ENCODE results near the gene GPI. TPM values are rescaled to one million over a fixed set of nuclear protein-coding genes. Genes with fewer than 3 reads are reported as not detected.

GPI gene
- total and polyA plus RNA-seq, 9 of the 15 experiments (the other 6 are each of a cell fraction or from before 2014, with no cell fraction given) = 88.3 to 358 (median 122) TPM

GRCh38 chr19:34335914-34336313, 29.1 kb upstream of the GPI start:
- H3K27ac ChIP-seq (ENCODE audit: extremely low read depth, low read depth, low read length) = no peak overlapping the region
- 66% methylated on average over 3 of the region's 3 CpGs for WGBS (ENCODE audit: insufficient coverage, low coverage, missing lambda C conversion rate)
- H3K79me2 ChIP-seq (ENCODE audit: control insufficient read depth, insufficient read depth, low read length) = no peaks in the 10 kb centered on the region
- no peak for FAIRE-seq
- no peaks in the 10 kb centered on the region for H3K27me3 ChIP-seq (ENCODE audit: control insufficient read depth in 2 of 2, insufficient read depth in 2 of 2, low read length in 2 of 2)
- H3K4me1 ChIP-seq (replicated peaks in 1 of 2; ENCODE audit: control insufficient read depth in 2 of 2, insufficient read depth in 2 of 2, low read length in 2 of 2) = no peaks in the 10 kb centered on the region
- H2AFZ ChIP-seq (ENCODE audit: low read depth, low read length) = no peak overlapping the region
- POLR2A ChIA-PET = no interaction called here
- H3K9ac ChIP-seq (ENCODE audit: insufficient read depth in 1 of 2, low read depth in 2 of 2, low read length in 2 of 2) = no peak overlapping the region
- TF ChIP-seq ZNF589 (CRISPR knock-in tag; IDR thresholded peaks at IDR 0.05; ENCODE audit: low read depth) = no peak
- no peak for TF ChIP-seq GTF2B (IDR thresholded peaks at IDR 0.05; ENCODE audit: extremely low read depth, insufficient read length)
- TF ChIP-seq TAF1 (IDR thresholded peaks at IDR 0.05; ENCODE audit: control insufficient read depth, extremely low read depth, insufficient read depth, low read length, severe bottlenecking) = no peak
- no peak for TF ChIP-seq JUN (IDR thresholded peaks at IDR 0.05; ENCODE audit: borderline replicate concordance, low read depth, low read length)
- TF ChIP-seq JUN (CRISPR knock-in tag; IDR thresholded peaks at IDR 0.05; ENCODE audit: borderline replicate concordance) = no peak
- TF ChIP-seq PHTF2 (CRISPR knock-in tag; IDR thresholded peaks at IDR 0.05) = no peak
- TF ChIP-seq ATF4 (CRISPR knock-in tag; IDR thresholded peaks at IDR 0.05) = no peak
- no peak for TF ChIP-seq ZMIZ1 (IDR thresholded peaks at IDR 0.05; ENCODE audit: low read depth in 2 of 2, low read length in 2 of 2)
- TF ChIP-seq POLR2AphosphoS2 (IDR thresholded peaks at IDR 0.05; ENCODE audit: low read length) = no peak
- TF ChIP-seq EZH2 (IDR thresholded peaks at IDR 0.05; ENCODE audit: borderline replicate concordance, low read depth, low read length) = no peak
- TF ChIP-seq SP1 (CRISPR knock-in tag; IDR thresholded peaks at IDR 0.05) = no peak
- no peak for TF ChIP-seq PHF8 (IDR thresholded peaks at IDR 0.05; ENCODE audit: borderline replicate concordance, low read length)
- no peak for TF ChIP-seq GATAD2B (IDR thresholded peaks at IDR 0.05; ENCODE audit: borderline replicate concordance)
- TF ChIP-seq RBM34 (IDR thresholded peaks at IDR 0.05; ENCODE audit: borderline replicate concordance, insufficient read depth, low read length) = no peak
- no peak for TF ChIP-seq TAF7 (tag; IDR thresholded peaks at IDR 0.05)
- TF ChIP-seq, protein P1, sequence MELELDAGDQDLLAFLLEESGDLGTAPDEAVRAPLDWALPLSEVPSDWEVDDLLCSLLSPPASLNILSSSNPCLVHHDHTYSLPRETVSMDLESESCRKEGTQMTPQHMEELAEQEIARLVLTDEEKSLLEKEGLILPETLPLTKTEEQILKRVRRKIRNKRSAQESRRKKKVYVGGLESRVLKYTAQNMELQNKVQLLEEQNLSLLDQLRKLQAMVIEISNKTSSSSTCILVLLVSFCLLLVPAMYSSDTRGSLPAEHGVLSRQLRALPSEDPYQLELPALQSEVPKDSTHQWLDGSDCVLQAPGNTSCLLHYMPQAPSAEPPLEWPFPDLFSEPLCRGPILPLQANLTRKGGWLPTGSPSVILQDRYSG (tag; conservative IDR thresholded peaks at IDR 0.05; ENCODE audit: low read depth) = no peak
- peaks cover 4% of the 10 kb centered on the region for H3K9me1 ChIP-seq (ENCODE audit: control insufficient read depth, insufficient read depth, low read length)
- H3K4me2 ChIP-seq (ENCODE audit: insufficient read depth, low read length) = no peak overlapping the region
- no peak for ATAC-seq
- peaks cover 54% of the 10 kb centered on the region for H3K36me3 ChIP-seq (ENCODE audit: control insufficient read depth, insufficient read depth, low read length)
- no peaks in the 10 kb centered on the region for H4K20me1 ChIP-seq (replicated peaks; ENCODE audit: control insufficient read depth, insufficient read depth, low read length)
- in situ Hi-C loops (cut with MboI) (no loop called here), intact Hi-C loops (cut with micrococcal nuclease) (loop anchor here (5.0 kb wide), 1 partner anchor 94 kb away; no protein-coding TSS in a partner anchor)
- H3K9me3 ChIP-seq (replicated peaks; ENCODE audit: control insufficient read depth, insufficient read depth, low read depth, low read length) = no peaks in the 10 kb centered on the region
- no peak overlapping the region for H3K4me3 ChIP-seq
- CTCF ChIA-PET (ENCODE audit: low intra/inter-chr PET ratio) = interaction anchor here (0.6 kb wide), 1 partner anchor 215 kb away, joined by 3 read pairs; no protein-coding TSS in a partner anchor
- DNase-seq (ENCODE audit: extremely low read depth in 1 of 4, low spot score in 3 of 4) = no peak
- no TSS peak for BruUV-seq (replicated peaks)

Data from K562 (cell line).